ENCODE data around the gene AKT3.

The AKT3 gene

DNA sequence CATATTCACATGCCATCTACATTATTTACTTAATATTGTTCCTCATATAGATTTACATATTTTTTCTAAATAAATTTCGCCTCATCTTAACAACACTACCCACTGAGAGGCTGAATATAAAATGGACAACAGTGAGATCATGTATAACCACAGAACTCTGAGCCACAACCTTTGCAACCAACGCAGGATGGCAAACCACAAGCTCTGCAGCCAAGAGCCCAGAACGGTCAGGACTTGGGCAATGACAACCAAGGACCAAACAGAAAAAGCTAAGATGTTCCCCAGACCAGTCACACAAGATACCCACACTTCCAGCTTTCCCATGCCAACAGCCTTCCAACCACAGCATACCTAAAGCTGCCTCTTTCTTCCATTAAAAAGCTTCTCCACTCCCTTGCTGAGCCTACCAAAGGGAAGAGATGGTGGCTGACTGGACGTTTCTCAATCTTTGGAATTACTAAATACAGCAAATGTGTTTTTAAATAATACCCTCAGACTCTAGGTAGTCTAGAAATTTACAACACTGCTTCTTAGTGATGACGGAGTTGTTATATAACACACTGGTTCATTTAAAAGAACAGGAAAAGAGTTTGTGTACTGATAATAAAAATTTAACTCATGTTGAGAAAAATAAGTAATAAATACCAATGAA lies 117.9 kb downstream of the AKT3 start:
- TF ChIP-seq, protein P1, sequence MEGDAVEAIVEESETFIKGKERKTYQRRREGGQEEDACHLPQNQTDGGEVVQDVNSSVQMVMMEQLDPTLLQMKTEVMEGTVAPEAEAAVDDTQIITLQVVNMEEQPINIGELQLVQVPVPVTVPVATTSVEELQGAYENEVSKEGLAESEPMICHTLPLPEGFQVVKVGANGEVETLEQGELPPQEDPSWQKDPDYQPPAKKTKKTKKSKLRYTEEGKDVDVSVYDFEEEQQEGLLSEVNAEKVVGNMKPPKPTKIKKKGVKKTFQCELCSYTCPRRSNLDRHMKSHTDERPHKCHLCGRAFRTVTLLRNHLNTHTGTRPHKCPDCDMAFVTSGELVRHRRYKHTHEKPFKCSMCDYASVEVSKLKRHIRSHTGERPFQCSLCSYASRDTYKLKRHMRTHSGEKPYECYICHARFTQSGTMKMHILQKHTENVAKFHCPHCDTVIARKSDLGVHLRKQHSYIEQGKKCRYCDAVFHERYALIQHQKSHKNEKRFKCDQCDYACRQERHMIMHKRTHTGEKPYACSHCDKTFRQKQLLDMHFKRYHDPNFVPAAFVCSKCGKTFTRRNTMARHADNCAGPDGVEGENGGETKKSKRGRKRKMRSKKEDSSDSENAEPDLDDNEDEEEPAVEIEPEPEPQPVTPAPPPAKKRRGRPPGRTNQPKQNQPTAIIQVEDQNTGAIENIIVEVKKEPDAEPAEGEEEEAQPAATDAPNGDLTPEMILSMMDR (conservative IDR thresholded peaks at IDR 0.05; ENCODE audit: control insufficient read depth, insufficient read depth, low read depth, low read length): no peak
- DNase-seq (ENCODE audit: low read depth): no peak
- no peak overlapping the region for H3K4me3 ChIP-seq (ENCODE audit: control insufficient read depth, low read depth, low read length)

DNA sequence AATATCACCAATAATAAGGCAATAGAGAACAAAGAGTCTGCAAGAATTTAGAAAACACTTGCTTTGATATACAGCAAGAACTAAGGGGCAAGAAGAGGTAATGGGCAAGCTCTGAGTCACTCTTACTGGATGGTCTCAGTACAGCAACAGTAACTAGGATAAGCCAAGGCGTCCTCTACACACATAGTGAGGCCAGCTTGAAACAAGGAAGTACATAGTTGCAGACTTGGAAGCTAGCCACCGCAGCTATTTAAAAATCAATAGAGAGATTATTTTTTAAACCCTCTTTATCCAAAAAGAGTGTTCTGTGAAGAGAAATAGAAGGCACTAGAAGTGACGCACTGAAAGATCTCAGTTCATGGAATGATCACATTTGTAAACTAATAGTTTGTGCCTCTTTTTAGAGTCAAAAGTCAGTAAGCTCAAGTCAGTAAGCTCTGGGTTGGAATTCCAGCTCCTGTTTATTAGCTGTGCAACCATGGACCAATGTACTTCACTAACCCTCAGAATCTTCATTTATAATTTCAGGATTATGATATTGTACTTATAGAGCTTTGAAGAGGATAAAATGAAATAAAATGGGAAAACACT lies 118.6 kb downstream of the AKT3 start:
- TF ChIP-seq, protein P1 (conservative IDR thresholded peaks at IDR 0.05; ENCODE audit: control insufficient read depth, insufficient read depth, low read depth, low read length): no peak
- no peak overlapping the region for H3K4me3 ChIP-seq (ENCODE audit: control insufficient read depth, low read depth, low read length)
- DNase-seq (ENCODE audit: low read depth): no peak

DNA sequence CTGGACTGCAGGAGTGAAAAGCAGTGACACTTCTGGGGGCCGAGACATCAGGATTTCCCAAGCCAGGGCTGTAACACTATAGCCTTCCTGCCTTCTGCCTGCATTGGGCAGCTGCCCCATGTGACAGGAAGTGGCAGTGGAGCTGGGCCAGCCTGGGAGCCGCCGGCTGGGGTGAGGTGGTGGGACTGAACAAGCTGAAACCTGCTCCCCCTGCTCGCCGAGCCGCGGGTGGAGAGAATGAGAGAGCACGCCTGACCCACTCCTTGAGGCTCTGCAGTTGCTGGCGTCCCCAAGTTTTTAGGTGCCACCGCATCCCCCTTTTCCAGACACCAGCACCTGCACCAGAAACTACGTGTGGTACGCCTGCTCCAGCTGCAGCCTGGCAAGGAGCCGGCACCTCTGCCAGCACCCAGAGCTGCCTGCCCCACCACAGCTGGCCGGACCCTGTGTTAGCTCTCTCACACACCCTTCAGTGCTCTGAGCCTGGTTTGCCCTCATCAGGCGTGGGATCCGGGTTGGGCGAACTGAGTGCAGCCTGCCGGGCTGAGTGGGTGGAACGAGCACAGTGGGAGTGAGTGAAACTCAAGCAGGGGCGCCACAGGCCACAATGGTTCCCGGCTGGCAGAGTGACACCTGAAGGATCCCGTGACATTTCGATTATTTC lies 119.4 kb downstream of the AKT3 start:
- no peak overlapping the region for H3K4me3 ChIP-seq (ENCODE audit: control insufficient read depth, low read depth, low read length)
- no peak for DNase-seq (ENCODE audit: low read depth)
- TF ChIP-seq, protein P1 (conservative IDR thresholded peaks at IDR 0.05; ENCODE audit: control insufficient read depth, insufficient read depth, low read depth, low read length): no peak

DNA sequence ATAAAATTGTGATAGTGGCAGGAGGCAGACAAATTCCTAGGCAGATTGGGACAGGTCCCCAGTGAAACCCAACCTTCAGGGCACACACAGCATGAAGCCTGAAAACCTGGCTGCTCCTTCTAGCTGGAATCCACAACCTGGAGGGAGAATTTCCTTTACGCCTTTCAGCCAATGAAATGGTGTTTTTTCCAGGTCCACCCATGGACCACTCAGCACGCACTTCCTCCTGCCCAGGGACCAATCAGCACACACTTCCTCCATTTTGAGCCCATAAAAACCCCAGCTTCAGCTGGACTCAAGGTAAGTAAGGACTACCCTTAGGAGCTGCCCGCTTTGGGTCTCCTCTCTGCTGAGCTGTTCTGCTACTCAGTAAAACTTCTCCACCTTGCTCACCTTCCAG lies 120.1 kb downstream of the AKT3 start:
- TF ChIP-seq, protein P1 (conservative IDR thresholded peaks at IDR 0.05; ENCODE audit: control insufficient read depth, insufficient read depth, low read depth, low read length): no peak
- H3K4me3 ChIP-seq (ENCODE audit: control insufficient read depth, low read depth, low read length): no peak overlapping the region
- DNase-seq (ENCODE audit: low read depth): no peak

DNA sequence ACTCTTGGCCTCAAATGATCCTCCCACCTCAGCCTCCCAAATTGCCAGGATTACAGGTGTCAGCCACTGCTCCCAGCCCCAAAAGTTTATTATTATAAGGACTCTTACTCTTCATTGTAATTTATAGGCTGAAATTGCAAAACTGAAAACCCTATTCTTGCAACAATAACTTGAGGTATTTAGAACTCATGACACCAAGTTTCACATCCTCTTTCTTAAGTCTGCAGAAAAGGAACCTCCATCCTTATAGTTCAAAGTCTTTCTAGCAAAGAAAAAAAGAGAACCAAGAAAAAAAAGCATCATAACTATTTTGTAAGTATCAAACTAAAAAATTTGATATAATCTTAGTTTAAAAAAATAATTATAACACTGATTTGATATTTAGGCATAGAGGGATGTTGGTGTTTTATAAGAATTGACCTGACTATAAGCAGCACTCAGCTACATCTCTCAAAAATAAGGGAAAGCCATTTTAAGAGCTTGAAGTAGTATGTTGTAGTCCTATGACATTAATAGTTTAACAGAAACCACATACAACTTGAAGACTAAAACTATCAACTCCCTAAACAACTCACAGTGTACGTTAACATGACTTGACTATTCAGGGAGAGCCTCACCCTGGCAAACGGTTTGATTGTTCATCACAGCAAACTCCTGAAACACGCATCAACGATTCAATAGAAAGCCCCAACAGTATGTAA lies 122.4 kb downstream of the AKT3 start:
- TF ChIP-seq, protein P1 (conservative IDR thresholded peaks at IDR 0.05; ENCODE audit: control insufficient read depth, insufficient read depth, low read depth, low read length): no peak
- DNase-seq (ENCODE audit: low read depth): no peak
- H3K4me3 ChIP-seq (ENCODE audit: control insufficient read depth, low read depth, low read length): no peak overlapping the region

DNA sequence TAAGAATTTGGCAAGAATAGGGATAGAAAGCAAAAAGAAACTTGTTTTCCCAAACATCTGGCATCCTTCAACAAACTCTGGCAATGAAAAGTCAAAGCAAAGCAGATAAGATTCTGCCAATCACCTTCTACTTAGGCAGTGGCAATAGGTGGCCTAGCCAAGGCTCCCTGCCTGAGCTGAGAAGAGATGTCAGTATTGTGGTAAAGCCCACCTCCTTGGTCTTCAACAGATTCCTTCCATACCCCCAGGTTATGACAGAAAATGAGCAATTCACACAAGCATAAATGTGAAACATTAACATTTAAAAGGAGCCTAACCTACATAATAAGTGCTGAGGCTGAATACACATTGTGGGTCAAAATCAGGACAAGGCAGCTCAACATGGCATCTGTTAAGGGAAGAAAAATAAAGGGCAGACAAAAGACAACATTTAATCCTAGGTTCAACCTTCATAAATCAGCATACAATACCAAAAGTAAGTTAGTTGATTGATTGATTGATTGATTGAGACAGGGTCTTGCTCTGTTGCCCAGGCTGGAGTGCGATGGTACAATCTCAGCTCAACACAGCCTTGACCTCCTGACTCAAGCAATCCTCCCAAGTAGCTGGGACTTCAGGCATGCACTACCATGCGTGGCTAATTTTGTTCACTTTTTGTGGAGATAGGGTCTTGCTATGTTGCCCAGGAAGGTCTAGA lies 123.1 kb downstream of the AKT3 start:
- no peak for DNase-seq (ENCODE audit: low read depth)
- no peak overlapping the region for H3K4me3 ChIP-seq (ENCODE audit: control insufficient read depth, low read depth, low read length)
- TF ChIP-seq, protein P1 (conservative IDR thresholded peaks at IDR 0.05; ENCODE audit: control insufficient read depth, insufficient read depth, low read depth, low read length): no peak

Data from fibroblast of mammary gland (primary cell).